A549 (cell line): ENCODE measurements around the gene BABAM2. TPM values are rescaled to one million over a fixed set of nuclear protein-coding genes. Genes with fewer than 3 reads are reported as not detected.

Source experiments
- ATAC-seq, 2 experiments: fragments of 200-7000 bp in 1 of 2; fragments of >200 bp in 1 of 2; cut with Nextera tagmentation in 1 of 2; cut with Tn5 transposase in 1 of 2; 3 replicates each; pipeline versions ENCODE4 v1.8.0 to v1.9.1; 2018 to 2020; ENCODE audit warnings: mild to moderate bottlenecking in 1 of 2, moderate library complexity in 1 of 2
- CTCF ChIA-PET: fragments of 300-600 bp; sonication (Branson Sonifier 250); formaldehyde crosslinking; extraction: SDS; loops from one replicate; lab custom pipeline; 2021; ENCODE audit warnings: antibody characterized with exemption, inconsistent platforms; lab: Yijun Ruan, JAX
- POLR2A ChIA-PET: fragments of 350-600 bp; formaldehyde crosslinking; extraction: SDS; loops from one replicate; lab custom pipeline; 2021; ENCODE audit warnings: antibody characterized with exemption, inconsistent platforms; lab: Yijun Ruan, JAX
- DNase-seq, 2 experiments: peaks; one replicate each; pipeline versions ENCODE4 v3.0.0 to v3.0.0-alpha.2; 2011 to 2016; ENCODE audit warnings: low read depth in 1 of 2, low spot score in 1 of 2
- FAIRE-seq: peaks from 2 replicates; lab custom pipeline; 2011; peaks lifted over from hg19 to GRCh38; lab: Jason Lieb, UNC
- H3K27ac ChIP-seq, 2 experiments: fragments of >200 bp; sonication (Bioruptor Twin); formaldehyde crosslinking; 3 replicates each; pipeline ENCODE4 v1.5.1; 2016 to 2017
- H3K4me1 ChIP-seq: fragments of >200 bp; sonication (Bioruptor Twin); formaldehyde crosslinking; 3 replicates; pipeline ENCODE4 v1.6.1; 2016
- H3K4me2 ChIP-seq: fragments of >200 bp; sonication (Bioruptor Twin); formaldehyde crosslinking; 3 replicates; pipeline ENCODE4 v1.6.1; 2016
- H3K4me3 ChIP-seq: fragments of >200 bp; sonication (Bioruptor Twin); formaldehyde crosslinking; 3 replicates; pipeline ENCODE4 v1.5.1; 2016
- H3K9me3 ChIP-seq: fragments of >200 bp; sonication (Bioruptor Twin); formaldehyde crosslinking; 3 replicates; pipeline ENCODE4 v1.6.1; 2016
- CBX2 ChIP-seq: fragments of 200-600 bp; sonication (generic); IDR thresholded peaks from 2 replicates; pipeline ENCODE4 v1.6.1; 2016; ENCODE audit warnings: low read depth, mild to moderate bottlenecking, borderline replicate concordance
- CHD2 ChIP-seq: fragments of 150-350 bp; IDR thresholded peaks from 2 replicates; pipeline ENCODE4 v1.6.1; 2014; ENCODE audit warnings: low read length; ENCODE audit not compliant: partially characterized antibody
- EHF ChIP-seq: fragments of 250-450 bp; sonication (Bioruptor Pico); IDR thresholded peaks from 2 replicates; pipeline ENCODE4 v1.5.0; 2020; ENCODE audit warnings: mild to moderate bottlenecking
- ESRRA ChIP-seq: fragments of 150-350 bp; IDR thresholded peaks from 2 replicates; pipeline ENCODE4 v1.6.1; 2014; ENCODE audit warnings: mild to moderate bottlenecking, low read length, borderline replicate concordance
- FOXS1 ChIP-seq: fragments of 250-450 bp; sonication (Bioruptor Pico); IDR thresholded peaks from 2 replicates; pipeline ENCODE4 v1.5.0; 2020; ENCODE audit warnings: mild to moderate bottlenecking, moderate library complexity
- HEYL ChIP-seq: fragments of 250-450 bp; sonication (Bioruptor Pico); IDR thresholded peaks from 2 replicates; pipeline ENCODE4 v1.8.0; 2021; ENCODE audit warnings: mild to moderate bottlenecking, moderate library complexity
- JUN ChIP-seq, 2 experiments: fragments of >200 bp; sonication (Bioruptor Twin); formaldehyde crosslinking; IDR thresholded peaks; 2 replicates in 1 of 2; 3 replicates in 1 of 2; pipeline ENCODE4 v1.6.1; 2016 to 2017
- JUNB ChIP-seq: fragments of >200 bp; sonication (Bioruptor Twin); formaldehyde crosslinking; IDR thresholded peaks from 2 replicates; pipeline ENCODE4 v1.6.1; 2016
- KDM1A ChIP-seq: fragments of 200-600 bp; sonication (generic); IDR thresholded peaks from 2 replicates; pipeline ENCODE4 v1.6.1; 2016; ENCODE audit warnings: low read depth, mild to moderate bottlenecking
- MAZ ChIP-seq: fragments of 150-350 bp; IDR thresholded peaks from 2 replicates; pipeline ENCODE4 v1.6.1; 2014; ENCODE audit warnings: antibody characterized with exemption, low read depth, low read length, borderline replicate concordance
- MYC ChIP-seq: IDR thresholded peaks from 2 replicates; pipeline ENCODE4 v1.6.1; 2012; ENCODE audit warnings: mild to moderate bottlenecking, inconsistent platforms, low read length, improper control_type of control experiment, borderline replicate concordance
- NFE2L2 ChIP-seq: fragments of 150-350 bp; conservative IDR thresholded peaks from 2 replicates; pipeline ENCODE4 v1.6.1; 2014; ENCODE audit warnings: low read length
- NPAS2 ChIP-seq: fragments of 250-450 bp; sonication (Bioruptor Pico); IDR thresholded peaks from 2 replicates; pipeline ENCODE4 v1.8.0; 2022; ENCODE audit warnings: mild to moderate bottlenecking, moderate library complexity, borderline replicate concordance
- NR3C1 ChIP-seq: fragments of >200 bp; sonication (Bioruptor Twin); formaldehyde crosslinking; IDR thresholded peaks from 3 replicates; pipeline ENCODE4 v1.6.1; 2017
- POLR2AphosphoS2 ChIP-seq: conservative IDR thresholded peaks from 2 replicates; pipeline ENCODE4 v1.6.1; 2012; ENCODE audit warnings: low read length, improper control_type of control experiment, inconsistent platforms
- RNF2 ChIP-seq: fragments of 200-600 bp; sonication (generic); IDR thresholded peaks from 2 replicates; pipeline ENCODE4 v1.6.1; 2016; ENCODE audit warnings: low read depth, mild to moderate bottlenecking, antibody characterized with exemption, moderate library complexity, borderline replicate concordance
- SMC3 ChIP-seq: fragments of >200 bp; sonication (Bioruptor Twin); formaldehyde crosslinking; IDR thresholded peaks from 3 replicates; pipeline ENCODE4 v1.6.1; 2018; ENCODE audit warnings: inconsistent platforms
- SREBF2 ChIP-seq: fragments of 450-650 bp; IDR thresholded peaks from 2 replicates; pipeline ENCODE4 v1.6.1; 2014; ENCODE audit warnings: mild to moderate bottlenecking, moderate library complexity
- ZC3H11A ChIP-seq: fragments of 450-650 bp; IDR thresholded peaks from 2 replicates; pipeline ENCODE4 v1.6.1; 2014; ENCODE audit warnings: antibody characterized with exemption, mild to moderate bottlenecking
- ZFP36 ChIP-seq: fragments of 450-650 bp; IDR thresholded peaks from 2 replicates; pipeline ENCODE4 v1.6.1; 2014; ENCODE audit warnings: borderline replicate concordance; ENCODE audit not compliant: partially characterized antibody
- ZNF302 ChIP-seq: fragments of 250-450 bp; sonication (Bioruptor Pico); IDR thresholded peaks from 2 replicates; pipeline ENCODE4 v1.9.0; 2021; ENCODE audit warnings: inconsistent platforms, mild to moderate bottlenecking, moderate library complexity
- ZSCAN20 ChIP-seq: fragments of 250-450 bp; sonication (Bioruptor Pico); IDR thresholded peaks from 2 replicates; pipeline ENCODE4 v1.8.0; 2022; ENCODE audit warnings: mild to moderate bottlenecking, moderate library complexity
- WGBS: methylation state at CpG from one replicate; pipeline ENCODE4 v1.1.6; 2017; ENCODE audit errors: missing lambda C conversion rate; 5-methylcytosine and 5-hydroxymethylcytosine counted together
- polyA plus RNA-seq, 4 experiments: library from polyadenylated mRNA; depleted of rRNA in 3 of 4; stranded (reverse); fragments of >200 nt; fragmentation: RNase III in 1 of 4; extraction: RNeasy Plus Mini Kit Qiagen cat#74134 plus additional on column Dnase treatment in 1 of 4; gene quantifications; 2 replicates in 3 of 4; 3 replicates in 1 of 4; pipeline ENCODE4 v1.2.3, GENCODE V29; 2011 to 2017
- TF ChIP-seq, protein P1 (sequence below): fragments of 150-350 bp; IDR thresholded peaks from 2 replicates; pipeline ENCODE4 v1.6.1; 2014; ENCODE audit warnings: low read depth, mild to moderate bottlenecking, low read length
- TF ChIP-seq, protein P2 (sequence below): fragments of >200 bp; sonication (Bioruptor Twin); formaldehyde crosslinking; IDR thresholded peaks from 3 replicates; pipeline ENCODE4 v1.6.1; 2016
- TF ChIP-seq, protein P3 (sequence below): fragments of 250-450 bp; sonication (Bioruptor Pico); IDR thresholded peaks from 2 replicates; pipeline ENCODE4 v1.5.0; 2021; ENCODE audit warnings: mild to moderate bottlenecking, moderate library complexity, borderline replicate concordance
- TF ChIP-seq, protein P4 (sequence below): IDR thresholded peaks from 2 replicates; pipeline ENCODE4 v1.6.1; 2012; ENCODE audit warnings: low read depth, borderline replicate concordance
- TF ChIP-seq, protein P5 (sequence below): fragments of 200-600 bp; sonication (generic); IDR thresholded peaks from 2 replicates; pipeline ENCODE4 v1.6.1; 2016; ENCODE audit warnings: antibody characterized with exemption, mild to moderate bottlenecking, moderate library complexity

Gene BABAM2
- polyA plus RNA-seq, 2 of the 4 experiments (the other 2 are of a cell fraction): 53.7 to 78.4 TPM

DNA sequence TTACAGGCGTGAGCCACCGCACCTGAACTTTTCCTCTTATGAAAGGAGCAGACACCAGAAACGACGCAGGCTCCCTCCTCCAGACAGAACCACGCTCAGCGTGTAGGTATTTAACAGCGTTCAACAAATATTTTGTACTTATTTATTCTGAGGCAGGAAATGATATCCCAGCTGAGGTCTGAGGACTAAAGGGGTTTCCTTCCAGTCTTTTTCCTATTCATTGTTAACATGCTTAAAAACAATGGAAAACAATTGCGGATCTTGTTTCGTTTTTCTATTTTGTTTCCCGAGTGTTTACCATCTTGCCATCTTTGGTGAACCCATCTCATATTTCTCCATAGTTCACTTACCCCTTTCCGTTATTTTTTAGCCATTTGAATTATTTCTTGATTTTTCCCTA, 458.4 kb downstream of the BABAM2 start:
- no peak for FAIRE-seq
- H3K9me3 ChIP-seq: no peaks in the 10 kb centered on the region
- ChIA-PET POLR2A (no interaction called here), CTCF (no interaction called here)
- WGBS: 93% methylated on average over 11 of the region's 11 CpGs
- DNase-seq: no peak
- no peak overlapping the region for H3K4me2 ChIP-seq
- ATAC-seq: no peak
- no peak overlapping the region for H3K4me3 ChIP-seq
- TF ChIP-seq ESRRA (no peak), SREBF2 (no peak), JUN (IDR thresholded peaks at IDR 0.05) (no peak), ZC3H11A (no peak), MAZ (no peak), EHF (no peak), SMC3 (no peak), NFE2L2 (no peak), CBX2 (no peak), ZNF302 (CRISPR knock-in tag) (no peak), RNF2 (no peak), MYC (no peak), HEYL (CRISPR knock-in tag) (no peak), CHD2 (no peak)
- TF ChIP-seq, protein P1, sequence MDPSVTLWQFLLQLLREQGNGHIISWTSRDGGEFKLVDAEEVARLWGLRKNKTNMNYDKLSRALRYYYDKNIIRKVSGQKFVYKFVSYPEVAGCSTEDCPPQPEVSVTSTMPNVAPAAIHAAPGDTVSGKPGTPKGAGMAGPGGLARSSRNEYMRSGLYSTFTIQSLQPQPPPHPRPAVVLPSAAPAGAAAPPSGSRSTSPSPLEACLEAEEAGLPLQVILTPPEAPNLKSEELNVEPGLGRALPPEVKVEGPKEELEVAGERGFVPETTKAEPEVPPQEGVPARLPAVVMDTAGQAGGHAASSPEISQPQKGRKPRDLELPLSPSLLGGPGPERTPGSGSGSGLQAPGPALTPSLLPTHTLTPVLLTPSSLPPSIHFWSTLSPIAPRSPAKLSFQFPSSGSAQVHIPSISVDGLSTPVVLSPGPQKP: no peak
- TF ChIP-seq, protein P2, sequence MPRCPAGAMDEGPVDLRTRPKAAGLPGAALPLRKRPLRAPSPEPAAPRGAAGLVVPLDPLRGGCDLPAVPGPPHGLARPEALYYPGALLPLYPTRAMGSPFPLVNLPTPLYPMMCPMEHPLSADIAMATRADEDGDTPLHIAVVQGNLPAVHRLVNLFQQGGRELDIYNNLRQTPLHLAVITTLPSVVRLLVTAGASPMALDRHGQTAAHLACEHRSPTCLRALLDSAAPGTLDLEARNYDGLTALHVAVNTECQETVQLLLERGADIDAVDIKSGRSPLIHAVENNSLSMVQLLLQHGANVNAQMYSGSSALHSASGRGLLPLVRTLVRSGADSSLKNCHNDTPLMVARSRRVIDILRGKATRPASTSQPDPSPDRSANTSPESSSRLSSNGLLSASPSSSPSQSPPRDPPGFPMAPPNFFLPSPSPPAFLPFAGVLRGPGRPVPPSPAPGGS: no peak
- TF ChIP-seq, protein P3, sequence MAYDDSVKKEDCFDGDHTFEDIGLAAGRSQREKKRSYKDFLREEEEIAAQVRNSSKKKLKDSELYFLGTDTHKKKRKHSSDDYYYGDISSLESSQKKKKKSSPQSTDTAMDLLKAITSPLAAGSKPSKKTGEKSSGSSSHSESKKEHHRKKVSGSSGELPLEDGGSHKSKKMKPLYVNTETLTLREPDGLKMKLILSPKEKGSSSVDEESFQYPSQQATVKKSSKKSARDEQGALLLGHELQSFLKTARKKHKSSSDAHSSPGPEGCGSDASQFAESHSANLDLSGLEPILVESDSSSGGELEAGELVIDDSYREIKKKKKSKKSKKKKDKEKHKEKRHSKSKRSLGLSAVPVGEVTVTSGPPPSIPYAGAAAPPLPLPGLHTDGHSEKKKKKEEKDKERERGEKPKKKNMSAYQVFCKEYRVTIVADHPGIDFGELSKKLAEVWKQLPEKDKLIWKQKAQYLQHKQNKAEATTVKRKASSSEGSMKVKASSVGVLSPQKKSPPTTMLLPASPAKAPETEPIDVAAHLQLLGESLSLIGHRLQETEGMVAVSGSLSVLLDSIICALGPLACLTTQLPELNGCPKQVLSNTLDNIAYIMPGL: no peak
- TF ChIP-seq, protein P4, sequence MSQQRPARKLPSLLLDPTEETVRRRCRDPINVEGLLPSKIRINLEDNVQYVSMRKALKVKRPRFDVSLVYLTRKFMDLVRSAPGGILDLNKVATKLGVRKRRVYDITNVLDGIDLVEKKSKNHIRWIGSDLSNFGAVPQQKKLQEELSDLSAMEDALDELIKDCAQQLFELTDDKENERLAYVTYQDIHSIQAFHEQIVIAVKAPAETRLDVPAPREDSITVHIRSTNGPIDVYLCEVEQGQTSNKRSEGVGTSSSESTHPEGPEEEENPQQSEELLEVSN: no peak
- peaks cover 1% of the 10 kb centered on the region; the same call in 2 of the 3 replicates for H3K4me1 ChIP-seq
- H3K27ac ChIP-seq: no peak overlapping the region

DNA sequence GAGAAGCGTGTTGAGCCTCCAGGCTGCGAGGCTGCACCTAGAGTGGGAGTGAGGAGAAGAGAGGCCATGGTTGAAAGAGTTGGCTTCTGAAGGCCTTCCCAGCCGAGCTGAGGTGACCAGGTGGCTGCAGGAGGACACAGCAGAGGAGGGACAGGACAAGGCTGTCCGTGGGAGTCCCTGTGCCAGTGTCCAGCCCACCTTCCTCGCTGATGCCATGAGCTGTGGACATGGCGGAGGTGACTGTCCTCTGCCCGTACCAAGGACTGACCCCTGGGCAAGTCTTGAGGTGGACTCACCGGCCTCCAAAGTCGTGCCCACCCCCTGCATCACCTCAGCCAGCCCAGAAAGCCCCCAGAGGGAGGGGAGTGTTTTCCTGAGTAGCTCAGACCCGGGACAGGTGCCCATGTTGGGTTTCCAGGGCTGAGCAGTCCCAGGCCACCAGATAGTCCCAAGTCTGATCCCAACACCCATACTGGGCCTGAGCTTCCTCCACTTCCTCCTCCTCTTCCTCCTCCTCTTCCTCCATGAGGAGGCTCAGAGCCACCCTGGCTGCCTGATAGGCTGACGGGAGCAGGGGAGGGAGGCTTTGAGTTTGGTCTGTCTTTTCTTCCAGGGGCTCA, 459.1 kb downstream of the BABAM2 start:
- H3K4me1 ChIP-seq: no peaks in the 10 kb centered on the region
- TF ChIP-seq, protein P5, sequence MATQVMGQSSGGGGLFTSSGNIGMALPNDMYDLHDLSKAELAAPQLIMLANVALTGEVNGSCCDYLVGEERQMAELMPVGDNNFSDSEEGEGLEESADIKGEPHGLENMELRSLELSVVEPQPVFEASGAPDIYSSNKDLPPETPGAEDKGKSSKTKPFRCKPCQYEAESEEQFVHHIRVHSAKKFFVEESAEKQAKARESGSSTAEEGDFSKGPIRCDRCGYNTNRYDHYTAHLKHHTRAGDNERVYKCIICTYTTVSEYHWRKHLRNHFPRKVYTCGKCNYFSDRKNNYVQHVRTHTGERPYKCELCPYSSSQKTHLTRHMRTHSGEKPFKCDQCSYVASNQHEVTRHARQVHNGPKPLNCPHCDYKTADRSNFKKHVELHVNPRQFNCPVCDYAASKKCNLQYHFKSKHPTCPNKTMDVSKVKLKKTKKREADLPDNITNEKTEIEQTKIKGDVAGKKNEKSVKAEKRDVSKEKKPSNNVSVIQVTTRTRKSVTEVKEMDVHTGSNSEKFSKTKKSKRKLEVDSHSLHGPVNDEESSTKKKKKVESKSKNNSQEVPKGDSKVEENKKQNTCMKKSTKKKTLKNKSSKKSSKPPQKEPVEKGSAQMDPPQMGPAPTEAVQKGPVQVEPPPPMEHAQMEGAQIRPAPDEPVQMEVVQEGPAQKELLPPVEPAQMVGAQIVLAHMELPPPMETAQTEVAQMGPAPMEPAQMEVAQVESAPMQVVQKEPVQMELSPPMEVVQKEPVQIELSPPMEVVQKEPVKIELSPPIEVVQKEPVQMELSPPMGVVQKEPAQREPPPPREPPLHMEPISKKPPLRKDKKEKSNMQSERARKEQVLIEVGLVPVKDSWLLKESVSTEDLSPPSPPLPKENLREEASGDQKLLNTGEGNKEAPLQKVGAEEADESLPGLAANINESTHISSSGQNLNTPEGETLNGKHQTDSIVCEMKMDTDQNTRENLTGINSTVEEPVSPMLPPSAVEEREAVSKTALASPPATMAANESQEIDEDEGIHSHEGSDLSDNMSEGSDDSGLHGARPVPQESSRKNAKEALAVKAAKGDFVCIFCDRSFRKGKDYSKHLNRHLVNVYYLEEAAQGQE: no peak
- TF ChIP-seq NR3C1 (no peak), FOXS1 (CRISPR knock-in tag) (no peak), JUNB (no peak), ZFP36 (no peak), NFE2L2 (no peak), SREBF2 (no peak), KDM1A (no peak), POLR2AphosphoS2 (no peak), NPAS2 (CRISPR knock-in tag) (no peak), MYC (no peak), EHF (no peak), ZSCAN20 (no peak), HEYL (CRISPR knock-in tag) (no peak)
- DNase-seq (no peak), FAIRE-seq (no peak), ATAC-seq (no peak)
- 69% methylated on average over 10 of the region's 11 CpGs for WGBS
- no peak overlapping the region for H3K4me3 ChIP-seq
- ChIA-PET CTCF (interaction anchor here (0.6 to 1.5 kb wide), 4 partner anchors 9 to 45 kb away, joined by 3 to 12 read pairs (median 3); no protein-coding TSS in a partner anchor), POLR2A (no interaction called here)
- peak overlapping the region in 1 of 2 experiments; percentile 59; a peak in 2 of 6 replicates for H3K27ac ChIP-seq
- no peaks in the 10 kb centered on the region for H3K9me3 ChIP-seq
- no peak overlapping the region for H3K4me2 ChIP-seq
